Activated naive CD4-positive, alpha-beta T cell treated with anti-CD3 and anti-CD28 coated beads, Interleukin-2, amount 50 U/mL, for 72 hours (primary cell): ENCODE data around the gene ANXA10. TPM values are rescaled to one million over a fixed set of nuclear protein-coding genes. Genes with fewer than 3 reads are reported as not detected.
"Not testable (repeated sequence)": the region's sequence is repeated elsewhere in the genome, so short reads cannot be mapped to it uniquely, and the experiment has no call there.

Source experiments
- ATAC-seq, 2 donors: fragments of 150-1000 bp; cut with Tn5 transposase; 2 replicates each; pipeline ENCODE4 v1.10.0; 2021; ENCODE audit warnings: mild to moderate bottlenecking in 2 of 2, moderate library complexity in 2 of 2
- DNase-seq, 2 donors: peaks; one replicate each; pipeline ENCODE4 v3.0.0; 2021 to 2022; ENCODE audit warnings: low spot score in 2 of 2
- H3K27ac Mint-ChIP-seq, 2 donors: one replicate each; pipeline ENCODE4 v1.8.0; 2022; ENCODE audit warnings: mild to moderate bottlenecking in 2 of 2, mixed read lengths in 2 of 2
- H3K36me3 Mint-ChIP-seq, 2 donors: one replicate each; pipeline ENCODE4 v1.8.0; 2022; ENCODE audit warnings: mixed read lengths in 2 of 2
- H3K9me3 Mint-ChIP-seq, 2 donors: one replicate each; pipeline ENCODE4 v1.8.0; 2022; ENCODE audit warnings: mixed read lengths in 2 of 2
- total RNA-seq, 2 donors: library from RNA; stranded (reverse); gene quantifications; one replicate each; pipeline ENCODE4 v1.2.3, GENCODE V29; 2022

The ANXA10 gene
- total RNA-seq, 2 donors from 2014 or later = not detected

- no peaks in the 10 kb centered on the region for H3K36me3 Mint-ChIP-seq
- no peak overlapping the region for H3K27ac Mint-ChIP-seq
- DNase-seq (no peak), ATAC-seq (no peak)
- no peaks in the 10 kb centered on the region for H3K9me3 Mint-ChIP-seq
These were observed 91.6 kb downstream of the ANXA10 start for GRCh38 chr4:168183717-168184571.

- no peaks in the 10 kb centered on the region for H3K36me3 Mint-ChIP-seq
- no peaks in the 10 kb centered on the region for H3K9me3 Mint-ChIP-seq
- DNase-seq (no peak), ATAC-seq (no peak)
- H3K27ac Mint-ChIP-seq = no peak overlapping the region
These were observed 96.4 kb downstream of the ANXA10 start for GRCh38 chr4:168188754-168189153.

GRCh38 chr4:168197926-168198325 is 105.6 kb downstream of the ANXA10 start:
- DNase-seq = no peak
- ATAC-seq = no peak
- peaks cover 7 to 9% of the 10 kb centered on the region in 2 donors for H3K36me3 Mint-ChIP-seq
- H3K27ac Mint-ChIP-seq = no peak overlapping the region
- peaks cover 10% of the 10 kb centered on the region in 2 donors for H3K9me3 Mint-ChIP-seq

GRCh38 chr4:168199260-168199957 is 107.1 kb downstream of the ANXA10 start:
- peaks cover 9 to 22% of the 10 kb centered on the region in 2 donors for H3K36me3 Mint-ChIP-seq
- H3K27ac Mint-ChIP-seq = peak overlapping the region in 1 of 2 donors; percentile 83
- DNase-seq (no peak), ATAC-seq (peak in 1 of 2 donors; percentile 90)
- peaks cover 17 to 18% of the 10 kb centered on the region in 2 donors for H3K9me3 Mint-ChIP-seq

GRCh38 chr4:168200685-168201084 is 108.3 kb downstream of the ANXA10 start:
- Mint-ChIP-seq H3K27ac (no peak overlapping the region), H3K36me3 (peaks cover 15 to 24% of the 10 kb centered on the region in 2 donors)

GRCh38 chr4:168203233-168203911 is 111.0 kb downstream of the ANXA10 start:
- peaks cover 28 to 29% of the 10 kb centered on the region in 2 donors for H3K9me3 Mint-ChIP-seq
- ATAC-seq (no peak), DNase-seq (no peak)
- no peak overlapping the region for H3K27ac Mint-ChIP-seq
- H3K36me3 Mint-ChIP-seq = peaks cover 22 to 24% of the 10 kb centered on the region in 2 donors

More at GRCh38 chr4:168200685-168201084, 108.3 kb downstream of the ANXA10 start:
- DNase-seq (no peak), ATAC-seq (peak in 1 of 2 donors; percentile 43)
- peaks cover 24% of the 10 kb centered on the region in 2 donors for H3K9me3 Mint-ChIP-seq

GRCh38 chr4:168208957-168209614 is 116.7 kb downstream of the ANXA10 start:
- Mint-ChIP-seq H3K27ac (no peak overlapping the region), H3K36me3 (peaks cover 6 to 20% of the 10 kb centered on the region in 2 donors), H3K9me3 (peaks cover 22 to 24% of the 10 kb centered on the region in 2 donors)
- DNase-seq (no peak), ATAC-seq (no peak)

- Mint-ChIP-seq H3K9me3 (peaks cover 16 to 21% of the 10 kb centered on the region in 2 donors), H3K36me3 (peaks cover 23 to 36% of the 10 kb centered on the region in 2 donors)
These were observed 120.3 kb downstream of the ANXA10 start for GRCh38 chr4:168212656-168213055.

GRCh38 chr4:168213511-168213910 is 121.2 kb downstream of the ANXA10 start:
- not testable (repeated sequence) for ATAC-seq
- H3K36me3 Mint-ChIP-seq = peaks cover 32 to 37% of the 10 kb centered on the region in 2 donors

More at GRCh38 chr4:168212656-168213055, 120.3 kb downstream of the ANXA10 start:
- H3K27ac Mint-ChIP-seq = no peak overlapping the region
- ATAC-seq (no peak), DNase-seq (no peak)

GRCh38 chr4:168218645-168219044 is 126.3 kb downstream of the ANXA10 start:
- no peak for DNase-seq
- H3K9me3 Mint-ChIP-seq = peaks cover 15 to 16% of the 10 kb centered on the region in 2 donors
- no peak overlapping the region for H3K27ac Mint-ChIP-seq
- ATAC-seq = peak in 1 of 2 donors; percentile 69
- H3K36me3 Mint-ChIP-seq = peaks cover 49 to 53% of the 10 kb centered on the region in 2 donors

More at GRCh38 chr4:168213511-168213910, 121.2 kb downstream of the ANXA10 start:
- peaks cover 20 to 25% of the 10 kb centered on the region in 2 donors for H3K9me3 Mint-ChIP-seq
- H3K27ac Mint-ChIP-seq, DNase-seq: not testable (repeated sequence)

- Mint-ChIP-seq H3K27ac (no peak overlapping the region), H3K36me3 (peaks cover 39 to 41% of the 10 kb centered on the region in 2 donors), H3K9me3 (peaks cover 6 to 10% of the 10 kb centered on the region in 2 donors)
- ATAC-seq = peak in 1 of 2 donors; percentile 24
- no peak for DNase-seq
These were observed 128.6 kb downstream of the ANXA10 start for GRCh38 chr4:168220893-168221292.

- DNase-seq (no peak), ATAC-seq (no peak)
- Mint-ChIP-seq H3K27ac (no peak overlapping the region), H3K36me3 (peaks cover 39 to 41% of the 10 kb centered on the region in 2 donors), H3K9me3 (peaks cover 6 to 10% of the 10 kb centered on the region in 2 donors)
These were observed 129.0 kb downstream of the ANXA10 start for GRCh38 chr4:168221301-168221700.

Other genes with a start within 250 kb of the ANXA10 start
- 10 to 100 TPM in 1 of 2 donors, 1 to 10 TPM in 1; 6.4 to 25.6 TPM for gene DDX60, start 226.2 kb downstream of the ANXA10 start, total RNA-seq